K562 (cell line): ENCODE measurements around the gene CEP126. TPM values are rescaled to one million over a fixed set of nuclear protein-coding genes. Genes with fewer than 3 reads are reported as not detected.

Experiments
- ATAC-seq: fragments of 200-7000 bp; cut with Tn5 transposase; 3 replicates; pipeline ENCODE4 v1.9.1; 2020; ENCODE audit warnings: moderate library complexity
- BruUV-seq: library from RNA; stranded (reverse); fragments of 400-500 nt; replicated peaks from 2 replicates; lab custom pipeline; 2021; lab: Mats Ljungman, UMichigan
- CTCF ChIA-PET: fragments of 300-600 bp; formaldehyde crosslinking; extraction: SDS; loops from one replicate; lab custom pipeline; 2021; ENCODE audit warnings: low intra/inter-chr PET ratio; lab: Yijun Ruan, JAX
- POLR2A ChIA-PET: fragments of 300-600, 350-650 bp; sonication (Branson Sonifier 250); formaldehyde crosslinking; extraction: SDS; loops from one replicate; lab custom pipeline; 2021; ENCODE audit warnings: antibody characterized with exemption, inconsistent platforms; lab: Yijun Ruan, JAX
- DNase-seq, 4 experiments: peaks; one replicate each; pipeline versions ENCODE4 v3.0.0 to v3.0.0-alpha.2; 2011 to 2018; ENCODE audit warnings: low spot score in 3 of 4, mixed read lengths in 3 of 4; ENCODE audit errors: extremely low read depth in 1 of 4
- FAIRE-seq: peaks from 2 replicates; lab custom pipeline; 2011; peaks lifted over from hg19 to GRCh38; lab: Jason Lieb, UNC
- H2AFZ ChIP-seq: 2 replicates; pipeline ENCODE4 v1.6.0; 2011; ENCODE audit warnings: low read depth, low read length, control low read depth, inconsistent platforms
- H3K27ac ChIP-seq: fragments of 200-600 bp; 3 replicates; pipeline ENCODE4 v1.8.0; 2011; ENCODE audit warnings: low read depth, mild to moderate bottlenecking, control low read depth, inconsistent platforms, low read length, moderate library complexity, mixed read lengths; ENCODE audit errors: extremely low read depth
- H3K27me3 ChIP-seq, 2 experiments: fragments of 300-600 bp in 1 of 2; 2 replicates in 1 of 2; 3 replicates in 1 of 2; pipeline versions ENCODE4 v1.6.0 to v1.8.0; 2011; ENCODE audit warnings: inconsistent platforms in 2 of 2, low read length in 2 of 2, mild to moderate bottlenecking in 1 of 2, mixed read lengths in 1 of 2, moderate library complexity in 1 of 2; ENCODE audit not compliant: control insufficient read depth in 2 of 2, insufficient read depth in 2 of 2
- H3K36me3 ChIP-seq: fragments of 300-600 bp; 3 replicates; pipeline ENCODE4 v1.8.0; 2011; ENCODE audit warnings: mild to moderate bottlenecking, low read length, inconsistent platforms; ENCODE audit not compliant: control insufficient read depth, insufficient read depth
- H3K4me1 ChIP-seq, 2 experiments: fragments of 200-600 bp in 1 of 2; replicated peaks in 1 of 2; 2 replicates in 1 of 2; 3 replicates in 1 of 2; pipeline versions ENCODE4 v1.5.1 to v1.8.0; 2011; ENCODE audit warnings: inconsistent platforms in 2 of 2, low read length in 2 of 2, mild to moderate bottlenecking in 1 of 2, mixed read lengths in 1 of 2, moderate library complexity in 1 of 2; ENCODE audit not compliant: control insufficient read depth in 2 of 2, insufficient read depth in 2 of 2
- H3K4me2 ChIP-seq: 2 replicates; pipeline ENCODE4 v1.6.1; 2011; ENCODE audit warnings: low read length, control low read depth, inconsistent platforms, mixed read lengths; ENCODE audit not compliant: insufficient read depth
- H3K4me3 ChIP-seq: fragments of 200-600 bp; sonication (generic), shearing (Covaris generic); 2 replicates; pipeline ENCODE4 v1.5.1; 2016; ENCODE audit warnings: control low read depth, inconsistent platforms
- H3K79me2 ChIP-seq: fragments of 200-600 bp; 3 replicates; pipeline ENCODE4 v1.8.0; 2011; ENCODE audit warnings: low read length, inconsistent platforms; ENCODE audit not compliant: control insufficient read depth, insufficient read depth
- H3K9ac ChIP-seq, 2 experiments: 2 replicates each; pipeline versions ENCODE4 v1.6.0 to v1.6.1; 2011; ENCODE audit warnings: low read depth in 2 of 2, low read length in 2 of 2, control low read depth in 1 of 2, inconsistent platforms in 1 of 2, mild to moderate bottlenecking in 1 of 2, mixed read lengths in 1 of 2; ENCODE audit not compliant: insufficient read depth in 1 of 2
- H3K9me1 ChIP-seq: one replicate; pipeline ENCODE4 v1.6.0; 2011; ENCODE audit warnings: inconsistent platforms, mild to moderate bottlenecking, low read length, moderate library complexity; ENCODE audit not compliant: control insufficient read depth, insufficient read depth
- H3K9me3 ChIP-seq: replicated peaks from 2 replicates; pipeline ENCODE4 v1.5.1; 2011; ENCODE audit warnings: low read depth, low read length, inconsistent platforms; ENCODE audit not compliant: control insufficient read depth, insufficient read depth
- H4K20me1 ChIP-seq: replicated peaks from 2 replicates; pipeline ENCODE4 v1.6.1; 2011; ENCODE audit warnings: low read length, inconsistent platforms, mixed read lengths; ENCODE audit not compliant: control insufficient read depth, insufficient read depth
- GTF2E2 ChIP-seq: fragments of 200-800 bp; sonication (Bioruptor generic); IDR thresholded peaks from 2 replicates; pipeline ENCODE4 v1.6.1; 2016; ENCODE audit warnings: missing genetic modification characterization, missing compliant biosample characterization
- KLF1 ChIP-seq: fragments of 450-650 bp; IDR thresholded peaks from 2 replicates; pipeline ENCODE4 v1.6.1; 2016; ENCODE audit warnings: missing genetic modification characterization, missing compliant biosample characterization
- NKRF ChIP-seq: fragments of 450-650 bp; IDR thresholded peaks from 2 replicates; pipeline ENCODE4 v1.6.1; 2016; ENCODE audit warnings: borderline replicate concordance
- RREB1 ChIP-seq: fragments of 250-450 bp; sonication (Bioruptor Pico); IDR thresholded peaks from 2 replicates; pipeline ENCODE4 v1.4.0; 2020
- SIN3A ChIP-seq, 2 experiments: fragments of 150-350 bp in 1 of 2; IDR thresholded peaks; 2 replicates each; pipeline ENCODE4 v1.6.1; 2011 to 2016; ENCODE audit warnings: borderline replicate concordance in 2 of 2, low read depth in 2 of 2, low read length in 2 of 2, mild to moderate bottlenecking in 2 of 2, moderate library complexity in 2 of 2; ENCODE audit not compliant: control insufficient read depth in 1 of 2
- ZNF586 ChIP-seq: fragments of 450-650 bp; formaldehyde crosslinking; conservative IDR thresholded peaks from 2 replicates; pipeline ENCODE4 v1.4.0; 2020; ENCODE audit warnings: mild to moderate bottlenecking, moderate library complexity
- WGBS: fragments of 100-300 bp; shearing (Covaris generic); methylation state at CpG from one replicate; pipeline ENCODE4 v1.1.6; 2016; ENCODE audit warnings: low coverage, mixed read lengths; ENCODE audit not compliant: insufficient coverage; ENCODE audit errors: missing lambda C conversion rate; 5-methylcytosine and 5-hydroxymethylcytosine counted together
- in situ Hi-C: fragments of 300-500 bp; cut with MboI; formaldehyde crosslinking; loops from 4 replicates; pipeline ENCODE4 v1.15.0; 2018; ENCODE audit warnings: inconsistent platforms, mixed read lengths
- intact Hi-C: fragments of 100-400 bp; cut with micrococcal nuclease; formaldehyde crosslinking; loops from 2 replicates; pipeline ENCODE4 v1.14.2; 2022
- polyA plus RNA-seq, 8 experiments: library from polyadenylated mRNA; depleted of rRNA in 4 of 8; stranded (reverse) in 5 of 8; unstranded in 3 of 8; fragments of >200 nt; fragmentation: Nextera tagmentation in 2 of 8; fragmentation: Illumina TruSeq in 1 of 8; extraction: Ambion mirVana in 2 of 8; extraction: Trizol in 1 of 8; gene quantifications; 2 replicates each; pipeline versions ENCODE4 v1.2.1 to v1.2.3, GENCODE V29; 2011 to 2014; ENCODE audit warnings: inconsistent platforms in 1 of 8, missing spikeins in 1 of 8
- total RNA-seq, 7 experiments: library from RNA; depleted of rRNA in 6 of 7; stranded (reverse); fragments of >200 nt in 6 of 7; fragmentation: Illumina TruSeq in 2 of 7; extraction: Trizol in 2 of 7; gene quantifications; 2 replicates each; pipeline versions ENCODE4 v1.2.1 to v1.2.3, GENCODE V29; 2011 to 2021; ENCODE audit warnings: low replicate concordance in 1 of 7
- TF ChIP-seq, protein P1 (sequence below): fragments of 250-450 bp; sonication (Bioruptor Pico); IDR thresholded peaks from 2 replicates; pipeline ENCODE4 v1.5.0; 2020; ENCODE audit warnings: mild to moderate bottlenecking
- TF ChIP-seq, protein P2 (sequence below): fragments of 250-450 bp; sonication (Bioruptor Pico); IDR thresholded peaks from 2 replicates; pipeline ENCODE4 v1.4.0; 2020; ENCODE audit warnings: mild to moderate bottlenecking, moderate library complexity

Gene CEP126
- total and polyA plus RNA-seq, 9 of the 15 experiments (the other 6 are each of a cell fraction or from before 2014, with no cell fraction given) = 0.01 to 0.11 (median 0.07) TPM; not detected in 3

GRCh38 chr11:101920992-101921391 lies 6.2 kb downstream of the CEP126 start:
- POLR2A ChIA-PET = no interaction called here
- TF ChIP-seq SIN3A (IDR thresholded peaks at IDR 0.05; ENCODE audit: borderline replicate concordance in 2 of 2, control insufficient read depth in 1 of 2, low read depth in 2 of 2, low read length in 2 of 2) = no peak
- no peak for TF ChIP-seq GTF2E2 (tag)
- no peak for TF ChIP-seq RREB1 (CRISPR knock-in tag)
- TF ChIP-seq, protein P1, sequence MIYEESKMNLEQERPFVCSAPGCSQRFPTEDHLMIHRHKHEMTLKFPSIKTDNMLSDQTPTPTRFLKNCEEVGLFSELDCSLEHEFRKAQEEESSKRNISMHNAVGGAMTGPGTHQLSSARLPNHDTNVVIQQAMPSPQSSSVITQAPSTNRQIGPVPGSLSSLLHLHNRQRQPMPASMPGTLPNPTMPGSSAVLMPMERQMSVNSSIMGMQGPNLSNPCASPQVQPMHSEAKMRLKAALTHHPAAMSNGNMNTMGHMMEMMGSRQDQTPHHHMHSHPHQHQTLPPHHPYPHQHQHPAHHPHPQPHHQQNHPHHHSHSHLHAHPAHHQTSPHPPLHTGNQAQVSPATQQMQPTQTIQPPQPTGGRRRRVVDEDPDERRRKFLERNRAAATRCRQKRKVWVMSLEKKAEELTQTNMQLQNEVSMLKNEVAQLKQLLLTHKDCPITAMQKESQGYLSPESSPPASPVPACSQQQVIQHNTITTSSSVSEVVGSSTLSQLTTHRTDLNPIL = no peak
- TF ChIP-seq, protein P2, sequence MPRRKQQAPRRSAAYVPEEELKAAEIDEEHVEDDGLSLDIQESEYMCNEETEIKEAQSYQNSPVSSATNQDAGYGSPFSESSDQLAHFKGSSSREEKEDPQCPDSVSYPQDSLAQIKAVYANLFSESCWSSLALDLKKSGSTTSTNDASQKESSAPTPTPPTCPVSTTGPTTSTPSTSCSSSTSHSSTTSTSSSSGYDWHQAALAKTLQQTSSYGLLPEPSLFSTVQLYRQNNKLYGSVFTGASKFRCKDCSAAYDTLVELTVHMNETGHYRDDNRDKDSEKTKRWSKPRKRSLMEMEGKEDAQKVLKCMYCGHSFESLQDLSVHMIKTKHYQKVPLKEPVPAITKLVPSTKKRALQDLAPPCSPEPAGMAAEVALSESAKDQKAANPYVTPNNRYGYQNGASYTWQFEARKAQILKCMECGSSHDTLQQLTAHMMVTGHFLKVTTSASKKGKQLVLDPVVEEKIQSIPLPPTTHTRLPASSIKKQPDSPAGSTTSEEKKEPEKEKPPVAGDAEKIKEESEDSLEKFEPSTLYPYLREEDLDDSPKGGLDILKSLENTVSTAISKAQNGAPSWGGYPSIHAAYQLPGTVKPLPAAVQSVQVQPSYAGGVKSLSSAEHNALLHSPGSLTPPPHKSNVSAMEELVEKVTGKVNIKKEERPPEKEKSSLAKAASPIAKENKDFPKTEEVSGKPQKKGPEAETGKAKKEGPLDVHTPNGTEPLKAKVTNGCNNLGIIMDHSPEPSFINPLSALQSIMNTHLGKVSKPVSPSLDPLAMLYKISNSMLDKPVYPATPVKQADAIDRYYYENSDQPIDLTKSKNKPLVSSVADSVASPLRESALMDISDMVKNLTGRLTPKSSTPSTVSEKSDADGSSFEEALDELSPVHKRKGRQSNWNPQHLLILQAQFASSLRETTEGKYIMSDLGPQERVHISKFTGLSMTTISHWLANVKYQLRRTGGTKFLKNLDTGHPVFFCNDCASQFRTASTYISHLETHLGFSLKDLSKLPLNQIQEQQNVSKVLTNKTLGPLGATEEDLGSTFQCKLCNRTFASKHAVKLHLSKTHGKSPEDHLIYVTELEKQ (CRISPR knock-in tag) = no peak
- TF ChIP-seq NKRF = no peak
- TF ChIP-seq ZNF586 (CRISPR knock-in tag) = no peak
- no peak for TF ChIP-seq KLF1 (tag)
- TF ChIP-seq, all 486 proteins: peak for 0
- DNase-seq (no peak), FAIRE-seq (no peak), ATAC-seq (no peak)
- Histone ChIP-seq H3K27me3 (no peaks in the 10 kb centered on the region), H3K9ac (no peak overlapping the region), H3K79me2 (no peaks in the 10 kb centered on the region), H3K27ac (no peak overlapping the region), H4K20me1 (no peaks in the 10 kb centered on the region), H3K4me3 (no peak overlapping the region), H3K4me1 (no peaks in the 10 kb centered on the region), H3K4me2 (no peak overlapping the region), H3K9me3 (no peaks in the 10 kb centered on the region), H3K9me1 (no peaks in the 10 kb centered on the region), H2AFZ (no peak overlapping the region), H3K36me3 (no peaks in the 10 kb centered on the region)
- intact Hi-C loops (no loop called here), in situ Hi-C loops (no loop called here)
- 0% methylated on average over 1 of the region's 1 CpG for WGBS
- no TSS peak for BruUV-seq
- CTCF ChIA-PET = no interaction called here
